Measurements from ENCODE around the gene GRAMD4.

The GRAMD4 gene

GRCh38 chr22:46719921-46720320 lies 99.7 kb downstream of the GRAMD4 start:
- no peak for DNase-seq (ENCODE audit: low read depth in 2 of 2)

GRCh38 chr22:46721501-46722085 lies 101.4 kb downstream of the GRAMD4 start:
- no peak for DNase-seq (ENCODE audit: low read depth in 2 of 2)

- DNase-seq (ENCODE audit: low read depth in 2 of 2): no peak
Observed at GRCh38 chr22:46723882-46724281, 103.7 kb downstream of the GRAMD4 start.

- no peak for DNase-seq (ENCODE audit: low read depth in 2 of 2)
Observed at GRCh38 chr22:46725096-46725495, 104.9 kb downstream of the GRAMD4 start.

- DNase-seq (ENCODE audit: low read depth in 2 of 2): no peak
Observed at GRCh38 chr22:46726066-46726985, 106.1 kb downstream of the GRAMD4 start.

- no peak for DNase-seq (ENCODE audit: low read depth in 2 of 2)
Observed at GRCh38 chr22:46726986-46727317, 106.8 kb downstream of the GRAMD4 start.

- DNase-seq (ENCODE audit: low read depth in 2 of 2): no peak
Observed at GRCh38 chr22:46727813-46728364, 107.7 kb downstream of the GRAMD4 start.

GRCh38 chr22:46728470-46728869 lies 108.3 kb downstream of the GRAMD4 start:
- no peak for DNase-seq (ENCODE audit: low read depth in 2 of 2)
